ENCODE results near the gene TRHDE.
"Not testable (repeated sequence)": the region's sequence is repeated elsewhere in the genome, so short reads cannot be mapped to it uniquely, and the experiment has no call there.

TRHDE gene

DNA sequence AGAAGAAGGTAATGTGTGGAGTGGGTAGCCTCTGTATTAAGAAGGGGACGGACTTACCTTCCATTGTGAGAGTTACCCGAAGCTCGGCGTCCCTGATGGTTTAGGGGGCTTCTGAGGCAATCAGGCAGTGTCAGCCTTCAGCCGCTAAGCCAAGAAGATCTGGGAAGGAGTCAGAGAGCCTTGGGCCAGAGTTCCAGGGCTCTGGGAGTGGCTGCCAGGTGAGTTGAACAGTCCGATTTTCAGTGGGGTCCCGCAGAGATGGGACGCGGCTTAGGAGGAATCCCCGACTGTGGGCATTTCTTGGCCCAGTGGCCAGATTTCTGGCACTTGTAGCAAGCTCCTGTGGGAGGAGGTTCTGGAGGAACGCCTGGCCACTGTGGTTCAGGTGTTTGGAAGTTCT lies 439.9 kb downstream of the TRHDE start:
- in situ Hi-C loops (cut with MboI; ENCODE audit: low sequenced_read_pairs), result not testable (repeated sequence)

DNA sequence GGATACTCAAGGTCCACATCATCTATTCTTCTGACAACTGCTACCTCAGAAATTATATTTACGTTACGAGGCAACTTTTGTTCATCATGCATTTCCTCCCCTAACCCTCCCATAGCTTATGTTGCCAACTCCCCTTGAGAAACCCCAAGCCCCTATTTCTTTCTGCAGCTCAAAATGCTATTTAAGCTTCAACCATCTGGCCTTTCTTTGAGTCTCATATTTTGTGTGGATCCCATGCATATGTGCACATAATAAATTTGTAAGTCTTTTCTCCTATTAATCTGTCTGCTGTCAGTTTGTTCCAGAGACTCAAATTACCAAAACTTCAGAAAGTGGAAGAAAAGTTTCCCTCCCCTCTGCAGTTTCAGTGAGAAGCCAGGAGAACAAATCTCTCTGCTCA lies 444.1 kb downstream of the TRHDE start:
- in situ Hi-C loops (cut with MboI; ENCODE audit: low sequenced_read_pairs), result no loop called here

DNA sequence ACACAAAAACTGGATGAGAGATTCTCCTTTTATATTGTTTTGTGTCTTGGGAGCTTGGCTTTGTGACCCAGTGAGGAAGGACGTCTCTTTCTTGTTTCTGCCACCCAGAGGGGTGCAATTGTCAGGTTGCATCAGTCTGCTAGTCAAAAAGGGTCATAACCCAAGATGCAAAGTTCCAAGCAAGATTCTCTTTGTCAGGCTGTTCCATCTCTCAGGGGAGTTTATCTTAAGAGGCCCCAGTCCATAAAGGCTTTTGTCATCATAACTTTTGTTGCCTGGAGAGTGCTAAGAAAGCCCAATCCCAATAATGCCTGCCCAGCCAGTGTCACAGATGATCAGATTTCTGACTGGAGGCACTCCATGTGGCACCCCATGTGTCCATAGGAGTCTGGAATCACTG lies 444.9 kb downstream of the TRHDE start:
- in situ Hi-C loops (cut with MboI; ENCODE audit: low sequenced_read_pairs), result no loop called here
